WTC11 (cell line): ENCODE results near the gene THSD4.

Experiments used
- ESRRA ChIP-seq: sonication (generic); formaldehyde crosslinking; IDR thresholded peaks from 2 replicates; pipeline ENCODE4 v1.8.1; 2022; ENCODE audit warnings: mild to moderate bottlenecking, missing genetic modification reagents, borderline replicate concordance
- GTF2I ChIP-seq: fragments of 250-450 bp; sonication (Bioruptor Pico); conservative IDR thresholded peaks from 2 replicates; pipeline ENCODE4 v1.4.0; 2021; ENCODE audit warnings: mild to moderate bottlenecking
- IRF1 ChIP-seq: sonication (generic); formaldehyde crosslinking; IDR thresholded peaks from 2 replicates; pipeline ENCODE4 v1.8.0; 2023; ENCODE audit warnings: missing genetic modification reagents
- IRF2 ChIP-seq: sonication (generic); formaldehyde crosslinking; IDR thresholded peaks from 2 replicates; pipeline ENCODE4 v1.8.0; 2022; ENCODE audit warnings: low read depth, missing genetic modification reagents, borderline replicate concordance
- JUN ChIP-seq: sonication (generic); formaldehyde crosslinking; IDR thresholded peaks from 2 replicates; pipeline ENCODE4 v1.8.0; 2023; ENCODE audit warnings: mild to moderate bottlenecking, missing genetic modification reagents
- PRDM15 ChIP-seq: sonication (generic); formaldehyde crosslinking; IDR thresholded peaks from 2 replicates; pipeline ENCODE4 v1.8.0; 2022; ENCODE audit warnings: missing genetic modification reagents
- ZBTB21 ChIP-seq: sonication (generic); formaldehyde crosslinking; IDR thresholded peaks from 2 replicates; pipeline ENCODE4 v1.8.1; 2023; ENCODE audit warnings: mild to moderate bottlenecking, missing genetic modification reagents, borderline replicate concordance
- ZNF232 ChIP-seq: sonication (generic); formaldehyde crosslinking; IDR thresholded peaks from 2 replicates; pipeline ENCODE4 v1.8.0; 2022; ENCODE audit warnings: mild to moderate bottlenecking, missing genetic modification reagents
- TF ChIP-seq, protein P1 (sequence below): fragments of 200-600 bp; IDR thresholded peaks from 2 replicates; pipeline ENCODE4 v1.8.0; 2022; ENCODE audit warnings: antibody characterized with exemption
- TF ChIP-seq, protein P2 (sequence below): sonication (generic); formaldehyde crosslinking; IDR thresholded peaks from 2 replicates; pipeline ENCODE4 v1.8.1; 2022; ENCODE audit warnings: low read depth, mild to moderate bottlenecking, moderate library complexity, missing genetic modification reagents, borderline replicate concordance
- TF ChIP-seq, protein P3 (sequence below): fragments of 250-450 bp; sonication (Bioruptor Pico); IDR thresholded peaks from 2 replicates; pipeline ENCODE4 v1.8.0; 2021; ENCODE audit warnings: mild to moderate bottlenecking

DNA sequence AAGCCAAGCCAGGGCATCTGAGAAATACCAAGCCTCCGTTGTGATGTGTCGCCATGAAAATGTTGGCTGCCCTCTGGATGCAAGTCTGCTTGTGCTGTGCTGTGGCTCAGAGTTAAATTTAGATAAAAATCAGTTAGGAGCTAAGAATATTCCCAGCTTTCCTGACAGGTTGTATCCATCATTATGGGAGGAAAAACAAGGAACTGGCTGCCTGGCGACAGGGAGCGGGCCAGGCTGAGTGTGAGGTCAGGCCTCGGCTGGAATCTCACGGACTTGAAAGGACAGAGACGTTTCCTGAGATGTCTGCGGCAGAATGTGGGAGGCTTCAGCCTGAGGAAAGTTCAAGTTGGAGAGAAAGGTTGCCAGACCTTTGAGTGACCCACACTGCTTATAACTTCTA, 213.8 kb downstream of the THSD4 start:
- TF ChIP-seq, protein P1, sequence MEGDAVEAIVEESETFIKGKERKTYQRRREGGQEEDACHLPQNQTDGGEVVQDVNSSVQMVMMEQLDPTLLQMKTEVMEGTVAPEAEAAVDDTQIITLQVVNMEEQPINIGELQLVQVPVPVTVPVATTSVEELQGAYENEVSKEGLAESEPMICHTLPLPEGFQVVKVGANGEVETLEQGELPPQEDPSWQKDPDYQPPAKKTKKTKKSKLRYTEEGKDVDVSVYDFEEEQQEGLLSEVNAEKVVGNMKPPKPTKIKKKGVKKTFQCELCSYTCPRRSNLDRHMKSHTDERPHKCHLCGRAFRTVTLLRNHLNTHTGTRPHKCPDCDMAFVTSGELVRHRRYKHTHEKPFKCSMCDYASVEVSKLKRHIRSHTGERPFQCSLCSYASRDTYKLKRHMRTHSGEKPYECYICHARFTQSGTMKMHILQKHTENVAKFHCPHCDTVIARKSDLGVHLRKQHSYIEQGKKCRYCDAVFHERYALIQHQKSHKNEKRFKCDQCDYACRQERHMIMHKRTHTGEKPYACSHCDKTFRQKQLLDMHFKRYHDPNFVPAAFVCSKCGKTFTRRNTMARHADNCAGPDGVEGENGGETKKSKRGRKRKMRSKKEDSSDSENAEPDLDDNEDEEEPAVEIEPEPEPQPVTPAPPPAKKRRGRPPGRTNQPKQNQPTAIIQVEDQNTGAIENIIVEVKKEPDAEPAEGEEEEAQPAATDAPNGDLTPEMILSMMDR: no peak
- TF ChIP-seq JUN (CRISPR knock-in tag): no peak
- no peak for TF ChIP-seq GTF2I (CRISPR knock-in tag)
- TF ChIP-seq ZBTB21 (CRISPR knock-in tag): no peak
- TF ChIP-seq, protein P2, sequence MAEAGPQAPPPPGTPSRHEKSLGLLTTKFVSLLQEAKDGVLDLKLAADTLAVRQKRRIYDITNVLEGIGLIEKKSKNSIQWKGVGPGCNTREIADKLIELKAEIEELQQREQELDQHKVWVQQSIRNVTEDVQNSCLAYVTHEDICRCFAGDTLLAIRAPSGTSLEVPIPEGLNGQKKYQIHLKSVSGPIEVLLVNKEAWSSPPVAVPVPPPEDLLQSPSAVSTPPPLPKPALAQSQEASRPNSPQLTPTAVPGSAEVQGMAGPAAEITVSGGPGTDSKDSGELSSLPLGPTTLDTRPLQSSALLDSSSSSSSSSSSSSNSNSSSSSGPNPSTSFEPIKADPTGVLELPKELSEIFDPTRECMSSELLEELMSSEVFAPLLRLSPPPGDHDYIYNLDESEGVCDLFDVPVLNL (CRISPR knock-in tag): no peak
- TF ChIP-seq ESRRA (CRISPR knock-in tag): no peak
- TF ChIP-seq PRDM15 (CRISPR knock-in tag): no peak
- no peak for TF ChIP-seq ZNF232 (CRISPR knock-in tag)
- TF ChIP-seq IRF2 (CRISPR knock-in tag): no peak
- no peak for TF ChIP-seq IRF1 (CRISPR knock-in tag)
- TF ChIP-seq, protein P3, sequence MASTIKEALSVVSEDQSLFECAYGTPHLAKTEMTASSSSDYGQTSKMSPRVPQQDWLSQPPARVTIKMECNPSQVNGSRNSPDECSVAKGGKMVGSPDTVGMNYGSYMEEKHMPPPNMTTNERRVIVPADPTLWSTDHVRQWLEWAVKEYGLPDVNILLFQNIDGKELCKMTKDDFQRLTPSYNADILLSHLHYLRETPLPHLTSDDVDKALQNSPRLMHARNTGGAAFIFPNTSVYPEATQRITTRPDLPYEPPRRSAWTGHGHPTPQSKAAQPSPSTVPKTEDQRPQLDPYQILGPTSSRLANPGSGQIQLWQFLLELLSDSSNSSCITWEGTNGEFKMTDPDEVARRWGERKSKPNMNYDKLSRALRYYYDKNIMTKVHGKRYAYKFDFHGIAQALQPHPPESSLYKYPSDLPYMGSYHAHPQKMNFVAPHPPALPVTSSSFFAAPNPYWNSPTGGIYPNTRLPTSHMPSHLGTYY: no peak
